ENCODE measurements around the gene B3GNT7.
"Not testable (repeated sequence)": the region's sequence is repeated elsewhere in the genome, so short reads cannot be mapped to it uniquely, and the experiment has no call there.

Gene B3GNT7, protein sequence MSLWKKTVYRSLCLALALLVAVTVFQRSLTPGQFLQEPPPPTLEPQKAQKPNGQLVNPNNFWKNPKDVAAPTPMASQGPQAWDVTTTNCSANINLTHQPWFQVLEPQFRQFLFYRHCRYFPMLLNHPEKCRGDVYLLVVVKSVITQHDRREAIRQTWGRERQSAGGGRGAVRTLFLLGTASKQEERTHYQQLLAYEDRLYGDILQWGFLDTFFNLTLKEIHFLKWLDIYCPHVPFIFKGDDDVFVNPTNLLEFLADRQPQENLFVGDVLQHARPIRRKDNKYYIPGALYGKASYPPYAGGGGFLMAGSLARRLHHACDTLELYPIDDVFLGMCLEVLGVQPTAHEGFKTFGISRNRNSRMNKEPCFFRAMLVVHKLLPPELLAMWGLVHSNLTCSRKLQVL

DNA sequence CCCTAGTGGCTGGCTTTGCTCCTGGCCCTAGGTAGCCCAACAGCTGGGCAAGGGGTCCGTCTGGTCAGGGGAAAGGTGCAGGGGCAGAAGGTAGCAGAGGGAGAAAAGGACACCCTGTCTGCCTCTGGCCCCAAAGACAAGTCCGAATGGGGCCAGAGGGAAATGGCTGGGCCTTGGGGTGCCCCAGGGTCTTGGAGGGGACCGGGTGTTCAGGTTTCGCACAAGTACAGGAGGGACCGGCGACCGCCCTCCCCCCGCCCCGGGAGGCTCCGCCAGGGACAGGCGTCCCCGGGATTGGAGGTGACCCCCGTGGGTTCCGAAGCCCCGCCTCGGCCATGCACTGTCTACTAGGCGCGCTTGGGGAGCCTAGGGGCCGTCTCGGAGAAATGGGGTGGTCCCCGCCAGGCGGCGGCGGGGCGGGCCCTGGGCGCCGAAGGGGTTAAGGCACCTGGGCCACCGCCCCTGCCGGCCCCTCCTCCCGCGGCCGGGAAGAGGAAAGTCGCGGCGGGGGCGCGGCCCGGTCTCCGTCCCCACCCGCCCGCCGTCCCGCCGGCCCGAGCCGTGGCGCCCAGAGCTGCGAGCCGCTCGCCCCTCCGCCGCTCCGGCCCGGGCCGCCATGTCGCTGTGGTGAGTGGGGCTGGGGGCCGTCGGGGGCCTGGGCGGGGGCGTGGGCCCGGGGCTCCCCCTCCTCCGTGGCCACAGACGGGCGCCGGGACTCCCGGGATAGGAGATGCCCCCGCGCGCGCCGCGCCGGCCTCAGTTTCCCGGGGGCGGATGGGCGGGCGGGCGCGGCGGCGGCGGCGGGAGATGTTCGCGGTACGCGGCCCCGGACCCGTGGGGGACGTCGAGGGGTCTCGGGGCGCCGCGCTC lies at the start of gene B3GNT7:
Gene B3GNT7, plus strand, starts transcription at position 523 of the 870 bp plus-strand sequence. Its CDS starts 94 bp downstream, at position 617.
- no peak for DNase-seq

DNA sequence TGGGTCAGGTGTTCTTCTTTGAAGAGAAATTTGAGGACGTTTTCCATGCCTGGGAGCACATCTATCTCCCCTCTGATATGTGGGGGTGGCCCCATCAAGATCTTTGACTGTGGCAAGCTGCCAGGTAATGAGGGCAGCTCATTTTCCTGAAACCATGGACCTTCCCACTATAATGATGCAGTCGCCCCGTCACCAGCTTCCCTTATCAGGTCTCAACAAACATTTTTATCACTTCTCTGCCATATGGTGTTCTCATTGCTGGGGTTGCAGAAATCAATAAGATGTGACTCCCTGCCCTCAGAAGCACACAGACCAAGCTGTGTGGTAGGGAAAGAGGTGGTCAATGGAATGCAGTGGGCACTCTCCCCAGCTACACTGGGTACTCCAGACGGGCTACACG lies 48.4 kb upstream of the B3GNT7 start:
- no peak for DNase-seq

DNA sequence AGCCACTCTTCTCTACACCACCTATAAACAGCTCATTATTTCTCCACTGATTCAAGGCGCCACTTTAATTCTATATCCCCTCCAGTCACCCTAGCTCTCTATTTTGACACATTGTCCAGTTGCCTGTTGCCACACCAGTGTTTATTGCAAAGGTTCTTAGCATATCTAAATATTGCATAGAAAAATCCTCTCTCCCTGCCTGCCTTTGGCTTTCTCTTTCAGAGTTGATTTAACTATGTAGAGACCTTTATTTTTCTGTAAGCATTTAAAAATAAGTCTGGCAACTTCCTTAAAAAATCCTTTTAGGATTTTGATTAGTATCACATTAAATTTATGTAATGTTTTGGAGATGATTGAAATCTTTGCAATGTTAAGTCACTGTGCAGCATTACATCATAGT lies 47.9 kb upstream of the B3GNT7 start:
- no peak for DNase-seq

DNA sequence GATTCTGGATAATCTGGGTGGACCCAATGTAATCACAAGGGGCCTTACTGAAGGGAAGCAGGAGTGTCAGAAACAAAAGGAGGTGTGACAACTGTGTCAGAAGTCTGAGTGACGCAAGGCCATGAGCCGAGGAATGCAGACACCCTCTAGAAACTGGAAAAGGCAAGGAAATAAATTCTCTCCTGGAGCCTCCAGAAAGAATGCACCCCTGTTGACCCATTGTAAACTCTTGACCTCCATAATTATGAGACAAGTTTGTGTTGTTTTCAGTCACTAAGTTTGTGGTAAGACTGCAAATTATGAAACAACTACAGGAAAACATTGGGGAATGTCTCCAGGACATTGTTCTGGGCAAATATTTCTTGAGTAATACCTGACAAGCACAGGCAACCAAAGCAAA lies 47.3 kb upstream of the B3GNT7 start:
- DNase-seq, result no peak

DNA sequence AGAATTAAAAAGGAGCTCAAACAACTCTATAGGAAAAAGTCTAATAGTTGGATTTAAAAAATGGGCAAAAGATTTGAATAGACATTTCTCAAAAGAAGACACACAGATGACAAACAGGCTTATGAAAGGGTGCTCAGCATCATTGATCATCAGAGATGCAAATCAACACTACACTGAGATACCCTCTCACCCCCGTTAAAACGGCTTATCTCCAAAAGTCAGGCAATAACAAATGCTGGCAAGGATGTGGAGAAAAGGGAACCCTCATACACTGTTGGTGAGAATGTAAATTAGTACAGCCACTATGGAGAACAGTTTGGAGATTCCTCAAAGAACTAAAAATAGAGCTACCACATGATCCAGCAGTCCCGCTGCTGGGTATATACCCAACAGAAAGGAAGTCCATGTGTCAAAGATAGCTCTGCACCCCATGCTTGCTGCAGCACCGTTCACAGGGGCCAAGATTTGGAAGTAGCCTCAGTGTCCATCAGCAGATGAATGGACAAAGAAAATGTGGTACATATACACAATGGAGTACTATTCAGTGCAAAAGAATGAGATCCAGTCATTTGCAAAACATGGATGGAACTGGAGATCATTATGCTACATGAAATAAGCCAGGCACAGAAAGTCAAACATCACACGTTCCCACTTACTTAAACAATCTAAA lies 46.7 kb upstream of the B3GNT7 start:
- DNase-seq, result no peak

DNA sequence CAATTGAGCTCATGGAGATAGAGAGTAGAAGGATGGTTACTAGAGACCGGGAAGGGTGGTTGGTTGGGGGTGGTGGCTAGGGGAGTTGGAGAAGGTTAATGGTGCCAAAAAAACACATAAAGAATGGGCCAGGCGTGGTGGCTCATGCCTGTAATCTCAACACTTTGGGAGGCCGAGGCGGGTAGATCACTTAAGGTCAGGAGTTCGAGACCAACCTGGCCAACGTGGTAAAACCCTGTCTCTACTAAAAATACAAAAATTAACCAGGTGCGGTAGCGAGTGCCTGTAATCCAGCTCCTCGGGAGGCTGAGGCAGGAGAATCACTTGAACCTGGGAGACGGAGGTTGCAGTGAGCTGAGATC lies 46.2 kb upstream of the B3GNT7 start:
- DNase-seq, result not testable (repeated sequence)

DNA sequence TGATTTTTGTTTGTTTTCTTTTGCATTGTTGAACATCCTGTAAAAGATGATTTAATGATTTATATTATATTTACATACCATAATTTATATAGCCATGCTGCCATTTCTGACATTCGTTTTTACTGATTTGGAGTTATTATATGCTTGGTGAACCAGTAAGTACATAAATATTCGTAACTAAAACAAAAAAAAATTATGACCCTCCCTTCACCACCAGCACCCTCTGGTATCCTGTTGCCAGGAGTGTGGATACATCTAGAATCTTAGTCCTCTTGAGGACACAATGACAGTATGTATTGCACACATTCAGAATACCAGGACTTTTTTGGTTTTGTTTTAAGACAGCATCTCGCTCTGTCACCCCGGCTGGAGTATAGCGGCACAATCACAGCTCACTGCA lies 43.9 kb upstream of the B3GNT7 start:
- no peak for DNase-seq

DNA sequence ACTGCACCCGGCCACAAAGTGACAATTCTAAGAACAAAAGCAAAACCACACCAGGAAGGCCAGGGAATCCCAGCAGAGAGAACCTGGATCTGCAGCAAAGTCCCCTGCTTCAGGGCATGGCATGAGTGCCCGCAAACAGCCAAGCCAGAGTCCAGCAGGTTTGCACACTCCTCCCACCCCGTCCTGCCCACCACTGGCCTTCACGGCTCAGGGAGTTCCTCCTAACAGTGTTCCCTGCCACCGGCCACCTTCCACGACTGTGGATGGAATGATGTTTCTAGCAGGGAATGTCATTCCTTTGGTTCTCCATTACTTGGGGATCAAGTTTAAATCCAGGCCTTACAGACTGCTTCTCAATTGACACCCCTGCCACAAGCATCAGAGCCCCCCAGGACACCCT lies 42.0 kb upstream of the B3GNT7 start:
- no peak for DNase-seq

DNA sequence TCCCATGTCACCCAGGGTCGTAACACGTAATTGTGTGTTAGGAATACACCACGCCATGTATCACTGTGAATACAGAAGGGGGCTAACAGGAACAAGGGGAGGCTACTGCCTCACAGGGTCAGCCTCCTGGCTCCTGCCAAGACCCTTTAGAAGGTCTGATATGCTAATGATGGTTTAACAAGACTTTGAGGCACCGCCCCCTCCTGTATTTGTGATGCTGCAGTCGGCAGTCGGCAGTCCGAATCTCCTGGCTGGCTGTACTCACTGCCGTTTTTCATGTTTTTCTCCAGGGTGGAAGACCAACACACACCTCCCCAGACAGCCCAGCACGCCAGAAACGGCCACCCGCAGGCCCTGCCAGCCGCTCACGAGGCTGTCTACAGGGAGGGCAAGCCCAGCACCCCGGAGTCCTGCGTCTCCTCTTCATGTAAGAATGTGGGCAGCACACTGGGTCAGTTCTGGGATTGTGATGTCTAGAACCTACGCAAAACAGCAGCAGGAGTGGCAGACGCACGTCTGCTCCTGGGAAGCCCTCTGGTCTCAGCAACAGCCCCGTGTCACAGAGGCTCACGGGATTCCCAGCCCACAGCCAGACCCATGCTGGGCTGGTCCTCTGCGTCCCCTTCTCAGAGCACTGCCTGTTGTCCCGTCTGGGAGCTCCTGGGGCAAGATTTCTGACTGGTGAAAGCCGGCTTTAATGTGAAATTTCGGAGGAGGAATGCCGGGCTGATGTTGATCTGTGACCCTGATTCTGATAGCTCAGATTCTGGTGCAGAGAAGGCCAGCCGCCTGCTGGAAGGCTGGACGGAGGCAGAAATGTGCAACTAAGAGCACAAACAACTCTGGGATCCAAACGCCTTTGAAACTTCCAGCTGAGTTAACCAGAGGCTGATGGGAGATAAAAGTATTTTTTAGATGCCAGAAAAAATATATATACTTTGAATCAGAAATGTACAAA lies 39.7 kb upstream of the B3GNT7 start:
- no peak for DNase-seq

DNA sequence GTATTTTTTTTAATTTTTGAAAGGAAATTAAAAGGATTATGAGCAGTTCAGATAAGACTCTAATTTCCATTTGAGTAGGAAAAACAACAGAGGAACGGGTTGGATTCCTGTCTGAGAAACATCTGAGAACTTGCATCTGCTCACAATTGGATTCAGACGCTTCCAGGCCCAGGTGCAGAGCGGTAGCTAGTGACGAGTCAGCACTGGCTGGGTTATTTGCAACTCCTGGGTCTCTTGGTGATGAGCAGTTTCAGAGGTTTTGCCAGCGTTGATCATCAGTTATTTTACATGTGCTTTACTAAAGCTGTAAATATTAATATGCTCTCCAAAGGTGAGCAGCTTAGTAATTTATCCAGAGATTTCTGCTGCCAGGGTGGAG lies 39.1 kb upstream of the B3GNT7 start:
- DNase-seq, result no peak

DNA sequence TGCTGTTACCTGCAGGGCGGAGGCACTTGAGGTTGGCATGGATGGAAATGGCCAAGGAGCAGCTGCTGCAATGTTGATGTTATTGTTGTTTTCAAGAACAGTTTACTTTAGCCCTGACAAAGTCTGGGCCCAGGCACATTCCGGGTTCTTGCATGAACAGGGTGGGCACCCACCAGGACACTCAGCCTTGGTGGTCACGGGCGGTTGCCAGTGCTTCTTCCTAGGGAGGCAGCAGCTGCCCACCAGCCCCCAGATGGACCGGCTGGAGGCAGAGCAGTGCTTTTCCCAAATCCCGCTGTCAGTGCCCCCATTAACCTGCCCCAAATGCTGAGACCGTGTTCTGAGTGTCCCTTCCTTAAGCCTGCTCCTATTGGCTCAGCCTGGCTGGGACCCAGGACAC lies 38.5 kb upstream of the B3GNT7 start:
- no peak for DNase-seq

DNA sequence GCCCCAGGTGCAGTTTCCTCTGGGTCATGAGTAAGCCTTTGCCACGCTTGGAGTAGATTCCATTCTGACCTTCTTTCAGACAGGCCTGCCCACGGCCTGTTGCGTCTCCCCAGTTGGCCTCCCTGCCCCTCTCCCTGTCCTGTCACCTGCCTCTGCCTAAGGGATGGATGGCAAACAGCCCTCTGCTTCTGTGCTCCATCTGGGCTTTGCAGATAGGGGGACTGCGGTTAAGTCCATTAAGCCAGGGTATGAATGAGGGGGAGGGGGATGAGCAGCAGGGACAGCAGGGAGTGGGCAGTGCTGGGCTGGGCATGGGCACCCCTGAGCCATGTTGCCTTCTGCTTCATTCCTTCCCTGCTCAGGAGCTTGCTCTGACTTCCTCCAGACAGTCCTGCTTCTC lies 37.6 kb upstream of the B3GNT7 start:
- DNase-seq, result no peak

DNA sequence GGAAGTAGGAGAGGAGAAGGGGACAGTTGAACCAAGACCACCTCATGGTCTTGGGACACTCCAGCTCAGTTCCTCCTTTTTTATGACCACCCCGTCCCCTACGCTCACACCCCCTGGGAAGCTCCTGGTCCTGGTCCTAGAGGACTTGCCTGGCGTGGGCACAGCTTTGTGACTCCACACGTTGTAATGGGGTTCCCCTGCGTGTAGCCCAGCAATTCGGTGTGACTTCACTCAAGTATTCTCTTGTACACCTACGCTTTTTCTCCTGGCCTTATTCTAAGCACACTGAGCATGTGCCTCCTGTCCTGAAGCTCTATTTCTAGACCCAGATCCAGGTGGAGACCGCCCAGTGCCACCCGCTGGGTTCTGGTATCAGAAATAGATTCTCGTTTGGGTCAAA lies 36.1 kb upstream of the B3GNT7 start:
- DNase-seq, result no peak

DNA sequence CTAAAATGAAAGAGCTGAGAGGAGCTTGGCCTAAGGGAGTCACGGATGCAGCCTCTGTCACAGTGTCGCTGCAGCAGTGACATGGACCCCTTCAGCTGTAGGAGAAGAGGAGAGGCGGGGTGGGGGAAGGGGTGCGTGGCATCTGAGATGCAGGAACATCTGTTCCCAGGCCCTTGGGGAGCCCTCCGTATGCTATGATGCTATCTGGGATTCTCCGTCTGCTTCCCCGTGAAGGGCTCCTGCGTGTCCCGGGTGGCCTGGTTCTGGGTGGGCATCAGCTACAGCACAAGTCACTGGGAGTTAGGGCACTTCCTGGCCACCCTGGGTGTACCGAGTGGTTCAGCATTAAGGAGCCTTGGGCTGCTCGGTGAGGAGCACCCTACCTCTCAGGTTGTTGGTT lies 35.6 kb upstream of the B3GNT7 start:
- no peak for DNase-seq

DNA sequence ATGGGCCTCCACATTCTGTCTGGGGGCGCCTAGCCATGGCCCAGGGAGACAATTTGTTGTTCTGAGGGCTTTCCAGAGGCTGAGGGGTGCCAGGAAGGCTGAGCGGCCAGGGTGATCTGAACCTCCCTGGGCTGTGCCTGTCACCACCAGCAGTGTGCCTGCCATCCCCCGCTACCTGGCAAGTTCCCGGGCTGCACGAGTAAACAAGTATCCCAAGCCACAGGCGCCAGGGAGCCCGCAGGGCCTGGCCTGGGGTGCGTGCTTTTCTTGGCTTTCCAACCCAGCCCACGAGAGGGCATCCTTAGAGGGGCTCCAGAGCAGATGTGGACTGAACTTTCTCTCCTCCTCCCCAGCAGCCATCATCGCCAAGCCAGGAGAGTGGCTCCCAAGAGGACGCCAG lies 35.1 kb upstream of the B3GNT7 start:
- DNase-seq, result no peak

DNA sequence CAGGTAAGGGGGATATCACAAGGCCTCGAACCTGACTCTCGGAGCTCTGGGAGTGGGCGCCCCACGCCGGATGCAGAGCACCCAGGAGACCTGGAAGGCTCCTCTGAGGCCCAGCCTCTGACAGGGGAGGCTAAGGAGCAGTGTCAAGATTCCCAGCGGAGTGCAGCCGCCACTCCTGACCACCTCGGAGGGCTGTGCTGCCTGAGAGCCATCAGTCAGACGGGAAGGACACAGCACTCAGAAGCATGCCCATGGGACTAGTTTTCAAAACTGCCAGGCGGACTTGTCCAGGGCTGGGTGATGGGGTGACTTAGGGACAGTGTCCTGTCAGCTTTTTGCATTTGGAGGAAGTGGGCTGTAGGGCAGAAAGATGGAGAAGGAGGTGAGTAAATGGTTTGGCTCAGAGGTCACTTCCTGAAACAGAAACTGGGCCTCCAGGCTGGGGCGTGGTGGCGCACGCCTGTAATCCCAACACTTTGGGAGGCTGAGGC lies 34.6 kb upstream of the B3GNT7 start:
- no peak for DNase-seq

DNA sequence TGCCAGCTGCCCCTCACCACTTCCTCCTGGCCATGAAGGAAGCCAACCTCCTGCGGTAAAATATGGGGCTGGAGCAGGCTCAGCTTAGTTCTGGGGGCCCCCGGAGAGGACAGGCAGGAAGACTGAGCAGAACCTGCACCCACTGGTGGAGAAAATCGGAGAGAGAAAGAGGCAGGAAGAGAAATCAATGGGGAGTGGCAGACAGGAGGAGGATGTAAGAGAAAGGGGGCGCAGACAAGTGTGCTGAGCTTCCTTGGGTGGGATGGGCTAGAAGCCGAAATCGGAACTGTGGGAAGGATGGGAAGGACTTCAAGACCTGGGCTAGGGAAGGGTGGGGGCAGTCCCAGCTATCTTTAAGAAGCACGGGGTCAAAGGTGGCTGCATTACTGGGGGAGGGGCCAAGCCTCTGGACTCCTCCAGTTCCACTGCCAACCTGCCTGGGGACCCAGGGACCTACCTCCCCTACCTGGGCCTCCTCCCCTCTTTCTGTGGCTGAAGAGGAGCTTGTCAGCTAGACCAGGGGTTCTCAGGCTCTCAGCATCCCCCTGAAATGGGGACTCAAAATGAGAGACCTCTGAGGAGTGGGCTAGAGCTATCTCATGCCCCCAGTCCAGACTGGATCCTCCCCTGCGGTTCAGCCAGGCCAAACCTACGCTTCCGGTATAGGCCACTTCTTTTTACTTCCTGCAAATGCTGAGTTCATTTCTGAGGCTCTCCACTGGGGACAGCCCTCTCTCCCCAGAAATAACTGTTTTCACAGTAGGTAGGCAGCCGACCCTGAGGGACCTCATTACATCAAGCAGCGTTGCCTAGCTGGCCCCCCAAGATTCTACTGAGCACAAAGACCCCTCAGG lies 33.6 kb upstream of the B3GNT7 start:
- DNase-seq, result no peak

DNA sequence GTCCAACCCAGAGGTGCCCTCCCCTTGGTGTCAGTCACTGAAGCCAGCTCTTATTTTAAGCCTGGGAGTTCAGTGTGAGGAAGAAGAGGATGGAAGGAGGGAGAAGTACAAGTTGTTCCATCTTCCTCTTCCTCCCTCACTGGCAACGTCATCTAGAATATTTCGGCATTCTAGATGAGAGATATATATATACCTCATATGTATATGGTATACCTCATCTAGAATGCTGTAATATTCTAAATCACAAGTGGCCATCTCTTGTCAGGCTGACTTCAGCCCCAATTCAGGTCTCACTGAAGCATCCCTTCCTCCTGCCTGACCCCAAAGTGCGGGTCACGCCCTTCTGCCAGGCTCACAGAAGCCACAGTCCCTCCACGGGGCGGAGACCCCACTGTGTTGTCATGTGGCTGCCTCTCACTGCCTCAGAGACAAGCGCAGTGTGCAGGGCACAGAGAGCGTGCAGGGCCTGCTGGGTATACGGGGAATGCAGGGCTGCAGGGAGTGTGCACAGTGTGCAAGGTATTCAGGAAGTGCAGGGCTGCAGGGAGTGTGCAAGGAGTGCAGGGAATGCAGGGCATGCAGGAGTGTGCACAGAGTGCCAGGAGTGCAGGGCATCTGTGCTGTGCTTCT lies 32.8 kb upstream of the B3GNT7 start:
- no peak for DNase-seq

DNA sequence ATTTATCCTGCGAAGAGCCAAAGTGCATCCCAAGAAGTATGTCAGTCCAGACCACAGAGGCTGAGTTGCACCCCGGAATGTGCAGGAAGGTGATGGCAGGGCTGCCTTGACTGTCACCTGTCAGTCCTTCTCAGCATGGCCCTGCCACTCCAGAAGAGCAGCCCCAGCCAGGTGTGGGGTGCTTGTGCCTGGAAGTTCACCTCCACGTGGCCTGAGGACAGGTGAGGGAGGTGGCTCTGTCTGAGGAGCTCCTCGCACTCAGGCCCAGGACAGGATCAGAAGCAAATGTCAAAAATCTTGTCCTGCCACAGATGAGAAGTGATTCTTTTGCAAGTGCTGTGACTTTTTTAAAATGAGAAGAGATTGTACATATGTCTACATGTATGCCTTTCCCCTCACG lies 31.4 kb upstream of the B3GNT7 start:
- no peak for DNase-seq

DNA sequence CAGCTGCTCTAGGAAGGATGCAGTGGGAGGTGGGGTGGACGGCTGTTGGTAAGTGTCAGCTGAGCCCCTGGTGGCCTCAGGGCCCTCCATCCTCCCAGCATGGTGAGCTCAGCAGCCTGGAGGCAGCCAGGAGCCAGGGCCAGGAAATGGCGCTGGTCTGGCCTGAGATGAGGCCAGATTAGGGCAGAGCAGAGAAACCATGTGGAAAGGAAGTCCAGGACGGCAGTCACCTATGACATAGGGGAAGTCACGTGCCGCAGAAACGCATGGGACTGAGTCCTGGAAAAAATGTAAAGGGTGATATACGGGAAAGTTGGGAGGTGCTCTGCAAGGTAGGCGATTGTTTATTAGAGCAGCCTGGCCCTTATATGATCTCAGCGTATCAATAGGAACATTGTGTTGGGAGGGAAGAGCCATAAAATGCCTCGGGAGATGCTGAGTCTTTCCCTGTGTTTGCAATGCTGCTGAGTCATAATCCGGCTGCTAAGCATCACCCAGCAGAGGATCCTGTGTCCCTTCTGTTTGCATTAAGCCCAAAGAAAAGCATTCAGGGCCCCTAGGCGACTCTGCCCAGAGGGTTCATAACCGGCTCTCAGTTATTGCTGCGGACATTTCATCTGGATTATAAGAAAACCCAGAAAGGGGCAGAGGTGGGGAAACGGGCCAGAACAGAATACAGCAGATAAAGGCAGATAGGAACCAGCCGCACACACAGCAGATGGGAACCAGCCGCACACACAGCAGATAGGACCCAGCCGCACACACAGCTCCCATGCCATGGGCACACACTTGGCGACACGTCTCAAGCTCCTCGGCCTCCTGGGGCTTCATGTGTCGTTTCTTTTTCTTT lies 30.3 kb upstream of the B3GNT7 start:
- DNase-seq, result no peak
